LNCaP clone FGC (cell line): Measurements from ENCODE around the gene ABCC8.
A peak's percentile ranks its signal among the peaks of the same experiment; 100 is the strongest.

Source experiments
- DNase-seq: peaks from one replicate; pipeline ENCODE4 v3.0.0-alpha.2; 2011; ENCODE audit warnings: low read depth
- H3K4me3 ChIP-seq: 2 replicates; pipeline ENCODE4 v1.5.1; 2011; ENCODE audit warnings: mild to moderate bottlenecking, low read depth, low read length, control low read depth
- CTCF ChIP-seq: IDR thresholded peaks from 2 replicates; pipeline ENCODE4 v1.5.1; 2012; ENCODE audit warnings: mild to moderate bottlenecking; ENCODE audit not compliant: control insufficient read depth, insufficient read depth; ENCODE audit errors: extremely low read depth

Gene ABCC8

GRCh38 chr11:17506942-17507341 lies 30.3 kb upstream of the ABCC8 start:
- TF ChIP-seq CTCF = no peak
- H3K4me3 ChIP-seq = no peak overlapping the region
- no peak for DNase-seq

DNA sequence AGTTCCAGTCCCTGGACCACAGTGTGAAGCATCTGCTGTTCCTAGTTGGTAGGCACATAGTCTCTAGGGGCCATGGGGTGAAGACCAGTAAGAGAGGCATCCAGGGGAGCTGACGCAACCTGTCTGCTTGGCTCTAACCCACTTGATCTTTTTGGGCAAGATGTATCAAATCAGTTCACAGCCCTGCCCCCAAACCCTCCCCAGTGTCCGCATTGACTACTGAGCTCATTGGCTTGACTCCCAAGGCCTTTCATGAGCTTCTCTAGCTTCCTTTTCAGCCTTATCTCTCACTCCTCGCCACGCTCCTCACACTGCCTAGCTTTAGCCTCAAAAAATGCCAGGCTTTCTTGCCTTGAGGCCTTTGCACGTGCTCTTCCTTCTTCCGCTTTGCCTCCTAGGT lies 29.7 kb upstream of the ABCC8 start:
- DNase-seq = no peak
- H3K4me3 ChIP-seq = no peak overlapping the region
- no peak for TF ChIP-seq CTCF

DNA sequence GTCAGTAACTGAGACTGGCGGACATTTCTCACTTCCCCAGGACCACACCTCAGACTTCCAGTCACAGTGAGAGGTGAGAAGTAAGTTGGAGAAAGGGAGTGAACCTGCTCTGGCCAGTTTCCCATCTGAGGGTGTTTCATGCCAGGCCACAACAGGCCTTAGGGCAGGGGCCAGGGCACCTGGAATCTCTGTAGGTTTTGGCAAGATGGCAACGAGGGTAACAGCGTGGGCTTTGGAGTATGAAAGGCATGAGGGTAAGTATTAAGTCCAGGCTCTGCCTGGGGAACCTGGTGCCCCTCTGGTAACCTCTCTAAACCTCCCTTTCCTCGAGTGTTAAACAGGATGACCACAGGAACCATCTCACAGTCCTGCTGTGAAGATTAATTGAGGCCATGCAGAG lies 28.5 kb upstream of the ABCC8 start:
- TF ChIP-seq CTCF = no peak
- no peak for DNase-seq
- no peak overlapping the region for H3K4me3 ChIP-seq

- peak; percentile 38 for DNase-seq
- TF ChIP-seq CTCF = peak; percentile 96
Measured at GRCh38 chr11:17504330-17505107, 27.9 kb upstream of the ABCC8 start.

DNA sequence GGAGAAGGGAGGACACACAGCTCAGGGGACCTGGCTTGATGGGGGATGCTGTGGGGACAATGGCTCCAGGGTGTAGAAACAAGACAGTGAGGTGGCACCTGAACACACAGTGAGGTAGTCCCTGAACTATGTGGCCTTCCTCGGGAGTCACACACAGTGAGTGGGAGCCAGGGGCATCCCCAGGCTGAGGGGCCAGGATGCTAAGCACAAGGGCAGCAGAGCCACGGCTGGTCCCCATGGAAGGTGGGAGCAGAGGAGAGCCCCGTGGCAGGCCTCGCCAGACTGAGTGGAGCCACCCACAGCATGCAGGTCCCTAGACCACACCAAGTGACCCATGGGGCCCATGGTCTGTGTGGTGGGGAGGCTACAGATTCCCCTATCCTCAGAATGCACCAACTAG lies 26.0 kb upstream of the ABCC8 start:
- no peak for DNase-seq
- TF ChIP-seq CTCF = no peak
- H3K4me3 ChIP-seq = no peak overlapping the region

More at GRCh38 chr11:17504330-17505107, 27.9 kb upstream of the ABCC8 start:
- H3K4me3 ChIP-seq = no peak overlapping the region

DNA sequence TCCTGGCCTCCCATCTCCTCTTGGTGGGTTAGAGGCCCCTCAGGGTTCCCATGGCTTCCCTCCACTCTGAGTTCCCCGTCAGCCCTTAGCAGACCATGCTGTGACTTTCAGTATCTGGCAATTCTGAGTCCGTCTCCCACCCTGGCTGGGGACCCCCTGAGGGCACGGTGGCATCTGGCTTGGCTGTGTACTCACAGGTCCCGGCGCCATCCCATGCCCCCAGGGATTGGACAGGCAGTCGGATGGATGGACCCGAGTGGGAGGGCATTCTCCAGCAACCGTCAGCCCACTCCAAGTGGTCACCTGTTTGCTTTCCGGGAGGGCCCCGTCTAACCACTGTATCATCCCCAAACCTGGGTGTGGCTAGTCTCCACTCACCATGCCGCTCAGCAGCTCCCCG lies 24.0 kb upstream of the ABCC8 start:
- DNase-seq = no peak
- H3K4me3 ChIP-seq = no peak overlapping the region
- TF ChIP-seq CTCF = no peak

GRCh38 chr11:17498475-17498874 lies 21.8 kb upstream of the ABCC8 start:
- TF ChIP-seq CTCF = peak; percentile 41
- no peak overlapping the region for H3K4me3 ChIP-seq
- no peak for DNase-seq
